T follicular helper cell (primary cell): ENCODE data around the gene SERGEF.

ENCODE experiments used
- DNase-seq: peaks from one replicate; pipeline ENCODE4 v3.0.0-alpha.2; 2020; ENCODE audit warnings: low read depth

SERGEF gene

DNA sequence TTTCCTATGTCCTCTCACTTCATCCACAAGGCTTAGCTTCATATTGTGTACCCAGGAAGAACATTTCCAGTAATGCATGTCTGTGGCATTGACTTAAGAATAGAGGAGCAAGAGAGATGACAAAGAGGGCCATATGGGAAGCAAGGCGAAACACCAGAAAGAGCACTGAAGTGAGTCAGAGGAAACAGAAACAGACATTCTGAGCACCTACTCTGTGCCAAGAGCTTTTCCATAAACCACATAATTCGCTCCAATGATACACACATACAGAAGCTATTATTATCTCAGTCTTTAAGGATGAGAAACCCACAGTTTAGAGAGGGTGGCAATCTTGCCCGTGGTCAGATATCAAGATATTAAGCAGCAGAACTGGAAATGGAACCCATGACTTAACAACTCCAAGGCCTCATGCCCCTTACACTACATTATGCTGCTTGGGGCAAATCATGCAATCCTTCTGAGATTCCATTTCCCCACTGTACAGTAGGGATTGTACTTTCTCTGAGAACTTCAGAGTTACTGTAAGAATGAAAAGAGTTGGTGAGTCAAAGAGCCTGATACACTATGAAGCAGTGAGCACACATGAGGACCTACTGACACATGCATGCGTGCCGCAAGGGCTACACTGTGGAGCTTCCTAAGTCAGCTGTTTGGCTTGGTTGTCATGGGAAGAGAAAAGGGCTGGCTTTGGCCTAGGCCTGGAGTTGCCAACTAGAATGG lies 151.7 kb downstream of the SERGEF start:
- no peak for DNase-seq

DNA sequence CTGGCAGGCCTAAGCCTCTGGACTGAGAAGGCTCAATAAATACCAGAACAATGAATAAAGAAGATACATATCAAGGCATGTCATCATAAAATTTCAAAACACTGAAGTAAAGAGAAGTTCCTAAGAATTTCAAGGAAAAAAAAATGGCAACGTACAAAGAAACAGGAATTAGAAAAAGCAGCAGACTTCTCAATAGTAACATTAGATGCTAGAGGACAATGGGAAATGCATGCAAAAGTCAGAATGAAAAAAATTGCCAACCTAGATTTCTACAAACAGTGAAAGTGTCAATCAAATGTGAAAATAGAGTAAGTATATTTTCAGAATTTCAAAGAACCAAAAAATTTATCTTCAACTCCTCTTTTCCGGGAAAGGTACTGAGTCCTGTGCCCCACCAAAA lies 153.3 kb downstream of the SERGEF start:
- no peak for DNase-seq

DNA sequence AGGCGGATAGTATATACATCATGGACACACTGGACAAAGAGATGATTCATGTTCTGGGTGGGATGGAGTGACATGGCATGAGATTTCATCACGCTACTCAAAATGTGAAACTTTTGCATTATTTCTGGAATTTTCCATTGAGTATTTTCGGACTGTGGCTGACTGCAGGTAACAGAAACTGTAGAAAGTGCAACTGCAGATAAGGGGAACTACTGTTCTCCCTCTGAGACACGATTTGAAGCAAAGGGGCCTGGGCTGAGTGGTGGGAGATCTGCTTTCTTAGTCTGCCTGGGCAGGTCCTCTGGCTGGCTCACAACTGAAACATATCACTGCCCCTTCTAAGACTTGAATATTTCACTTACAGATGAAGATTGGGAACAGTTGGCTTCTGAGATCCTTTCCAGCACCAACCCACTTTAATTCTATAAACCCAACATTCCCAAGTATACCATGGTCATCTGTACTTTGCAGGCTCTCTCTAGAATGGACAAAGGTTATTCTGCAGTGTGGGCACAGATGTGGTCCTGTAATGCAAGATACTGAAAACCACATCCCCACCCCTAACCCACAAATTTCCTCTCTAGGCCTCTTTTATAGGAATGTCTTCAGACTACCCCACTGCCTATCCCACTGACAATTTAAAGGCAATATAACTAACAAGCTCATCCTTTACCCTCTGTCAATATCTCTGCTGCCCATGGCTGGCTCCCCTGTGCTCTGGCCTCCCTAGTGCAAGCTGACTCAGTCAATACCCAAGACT lies 157.1 kb downstream of the SERGEF start:
- no peak for DNase-seq

DNA sequence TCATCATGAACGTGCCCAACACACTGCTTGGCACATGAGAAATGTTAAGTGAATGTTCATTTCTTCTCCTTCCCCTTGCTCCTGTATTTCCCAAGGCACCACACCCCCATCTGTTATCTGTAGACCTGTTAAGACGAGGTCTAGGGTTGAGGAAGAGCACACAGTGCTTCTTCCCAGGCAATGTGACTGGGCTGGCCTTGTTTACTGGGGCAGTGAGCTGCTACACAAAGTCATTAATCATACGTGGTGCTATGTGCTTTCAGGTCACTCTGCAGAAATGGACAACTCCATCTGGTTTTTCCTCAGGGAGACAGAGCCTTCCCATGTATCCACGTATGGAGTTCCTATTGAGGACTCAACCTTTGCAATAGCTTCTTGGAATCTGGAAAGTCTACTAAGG lies 159.6 kb downstream of the SERGEF start:
- no peak for DNase-seq

DNA sequence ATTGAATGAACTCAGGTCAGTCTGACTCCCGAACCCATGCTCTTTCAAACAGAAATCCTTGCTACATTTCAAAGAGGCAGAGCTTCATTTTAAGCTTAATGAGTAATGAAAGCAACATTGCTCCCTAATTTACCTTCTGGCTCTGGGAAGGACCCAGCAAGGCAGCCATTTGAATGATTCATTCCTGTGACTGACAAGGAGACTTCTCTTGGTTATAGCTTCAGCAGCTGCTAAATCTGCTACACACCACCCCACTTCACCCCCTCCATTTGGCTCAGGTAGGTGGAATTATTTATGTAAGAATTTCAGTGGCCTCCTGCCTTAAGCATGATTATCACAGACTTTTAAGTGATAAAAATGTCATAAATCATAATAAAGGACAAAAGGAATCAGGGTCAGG lies 160.6 kb downstream of the SERGEF start:
- DNase-seq = no peak

DNA sequence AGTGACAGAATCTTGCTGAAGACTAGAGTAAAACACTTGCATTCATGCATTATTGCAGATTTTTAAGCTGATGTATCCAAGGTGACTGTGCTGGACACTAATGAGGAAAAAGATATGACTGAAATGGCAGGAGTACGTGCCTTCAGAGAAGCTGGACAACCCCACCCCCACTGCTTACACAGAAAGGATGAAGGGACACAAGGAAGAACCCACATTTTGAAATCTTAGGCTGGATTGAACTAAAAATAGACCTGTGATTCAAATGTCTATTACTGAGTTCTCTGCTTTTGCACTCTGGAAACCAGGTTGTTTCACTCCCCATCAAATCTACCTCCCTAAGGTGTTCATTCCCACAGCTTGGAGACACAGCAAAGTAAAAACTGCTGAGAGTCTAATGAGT lies 161.2 kb downstream of the SERGEF start:
- DNase-seq = no peak

DNA sequence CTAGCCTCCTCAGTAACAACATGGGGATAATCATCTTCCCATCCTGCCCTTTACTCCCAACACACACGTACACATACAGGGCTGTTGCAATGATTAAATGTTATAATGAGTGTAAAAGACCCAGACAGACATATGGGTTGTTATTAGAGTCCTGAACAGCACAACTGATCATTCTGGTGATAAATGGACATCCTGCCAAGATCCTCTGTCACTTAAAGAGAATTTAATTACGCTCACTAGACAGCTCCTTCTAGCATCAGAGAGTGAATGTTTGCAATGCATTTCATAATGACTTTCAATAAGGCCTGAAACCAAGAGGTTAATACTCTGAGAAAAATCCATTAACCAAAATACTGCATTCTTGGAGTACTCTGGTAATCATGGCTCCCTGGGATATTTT lies 162.5 kb downstream of the SERGEF start:
- DNase-seq = no peak

DNA sequence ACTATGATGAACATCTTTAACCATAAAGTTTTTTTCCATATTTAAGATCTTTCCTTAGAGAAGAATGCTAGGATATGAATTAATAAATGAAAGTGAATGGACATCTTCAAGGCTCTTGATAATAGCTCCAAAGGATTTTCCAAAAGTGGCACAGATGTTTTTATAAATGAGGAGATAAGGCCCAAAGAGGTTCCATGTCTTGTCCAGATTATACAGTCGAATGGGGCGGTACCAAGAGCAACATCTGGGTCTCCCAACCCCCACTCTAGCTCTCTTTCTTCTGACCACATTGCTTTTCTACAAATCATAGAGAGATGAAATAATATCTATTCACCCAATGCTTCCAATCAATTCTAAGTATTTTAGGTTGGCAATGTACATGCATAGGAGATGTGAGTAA lies 164.1 kb downstream of the SERGEF start:
- DNase-seq = no peak

DNA sequence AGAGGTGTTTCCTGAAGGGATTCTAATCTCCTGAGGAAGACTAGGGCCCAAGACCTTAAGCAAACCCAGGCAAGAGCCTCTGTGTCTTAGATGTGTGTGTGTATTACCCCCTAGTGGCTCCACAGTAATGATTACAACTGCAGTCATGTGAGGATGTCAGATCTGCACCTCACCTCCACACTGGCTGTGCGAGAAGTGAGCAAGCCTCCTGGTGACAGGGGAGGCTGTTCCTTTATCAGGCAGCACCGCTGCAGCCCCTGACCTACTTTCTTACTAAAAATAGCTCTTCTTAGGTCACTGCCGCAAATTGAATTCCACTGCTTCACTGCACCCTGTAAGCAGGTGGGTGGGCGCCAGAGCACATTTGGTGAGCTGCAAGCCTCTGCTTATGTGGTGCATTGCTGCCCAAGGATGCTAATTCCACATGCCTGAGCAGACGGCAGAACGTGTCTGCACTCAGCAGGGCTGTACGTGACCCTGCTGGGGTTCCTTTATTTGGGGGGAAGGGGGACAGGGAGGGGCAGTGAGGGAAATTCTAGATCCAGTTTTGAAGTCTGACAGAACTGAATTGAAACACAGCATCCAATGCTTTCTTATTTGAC lies 165.9 kb downstream of the SERGEF start:
- no peak for DNase-seq

DNA sequence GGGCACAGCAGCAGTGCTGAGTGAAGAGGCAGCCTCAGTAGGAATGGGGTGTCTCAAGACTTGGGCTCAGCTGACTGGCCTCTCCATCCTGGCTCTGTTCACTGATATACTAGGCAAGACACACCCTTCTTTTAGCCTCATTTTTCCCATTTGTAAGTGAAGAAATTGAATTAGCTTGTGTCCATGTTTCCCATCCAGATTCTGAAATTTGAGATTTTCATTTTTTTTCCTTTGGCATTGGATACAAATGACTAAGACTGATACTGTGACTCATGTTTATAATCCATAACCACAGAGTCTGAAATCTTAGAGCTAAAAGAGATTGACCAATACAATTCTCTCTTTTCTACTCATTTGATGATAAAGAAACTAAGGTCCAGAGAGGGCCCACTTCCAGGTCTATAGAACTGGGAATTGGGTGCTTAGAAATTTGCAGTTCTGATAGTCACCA lies 167.4 kb downstream of the SERGEF start:
- no peak for DNase-seq

DNA sequence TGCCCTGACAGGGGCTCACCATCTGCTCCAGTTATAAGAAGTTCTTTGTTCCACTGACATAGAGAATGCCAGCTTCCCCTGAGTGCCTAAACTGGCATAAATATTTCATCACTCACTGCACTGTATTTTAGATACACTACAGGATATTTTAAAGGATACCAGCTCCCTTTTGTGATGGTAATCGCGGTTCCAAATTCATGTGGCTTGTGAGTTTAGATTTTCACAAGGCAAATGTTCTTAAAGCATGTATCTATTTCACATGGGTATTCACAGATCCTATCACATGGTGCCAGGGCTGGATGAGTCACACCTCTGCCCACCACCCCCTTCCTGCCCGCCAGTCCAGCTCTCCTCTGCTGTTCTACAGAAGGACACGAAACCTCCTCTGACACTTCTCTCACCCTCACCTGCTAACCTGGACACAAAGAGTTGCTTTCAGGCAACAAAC lies 172.7 kb downstream of the SERGEF start:
- DNase-seq = no peak

DNA sequence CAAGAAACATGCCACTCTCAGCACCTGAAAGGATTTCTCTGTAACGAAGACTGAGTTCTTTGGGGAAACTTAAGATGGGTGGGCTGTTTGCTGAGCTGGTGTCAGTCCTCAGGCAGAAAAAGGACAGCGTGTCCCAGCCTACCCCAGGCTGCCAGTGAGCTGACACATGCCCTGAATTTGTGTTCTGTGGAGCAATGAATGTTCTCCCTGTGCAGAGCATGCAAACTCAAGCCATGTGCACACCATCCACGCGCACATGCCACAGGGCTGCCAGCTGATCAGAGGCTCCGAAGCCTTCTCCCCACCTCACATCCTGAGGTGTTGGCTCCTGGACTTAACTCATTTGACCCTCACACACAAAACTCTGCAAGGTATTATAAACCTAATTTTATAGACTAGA lies 173.4 kb downstream of the SERGEF start:
- no peak for DNase-seq

DNA sequence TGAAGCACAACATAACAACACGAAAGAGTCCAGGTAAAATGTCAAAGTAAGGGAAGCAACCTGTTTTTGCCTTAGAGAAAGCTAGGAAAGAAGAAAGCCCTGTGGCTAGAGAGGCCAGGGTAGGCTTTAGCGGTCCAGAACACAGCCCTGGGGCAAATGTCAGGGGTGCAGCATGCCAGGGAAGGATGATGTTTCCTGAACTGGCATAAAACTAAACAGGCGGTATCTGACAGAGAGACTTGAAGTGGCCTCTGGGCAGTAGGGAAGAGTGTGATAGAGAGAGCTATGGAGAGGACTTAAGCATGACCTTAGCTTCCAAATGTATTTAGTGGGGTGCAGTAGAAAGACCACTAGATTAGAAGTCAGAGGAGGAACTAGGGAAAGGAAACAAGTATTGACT lies 174.7 kb downstream of the SERGEF start:
- DNase-seq = no peak

DNA sequence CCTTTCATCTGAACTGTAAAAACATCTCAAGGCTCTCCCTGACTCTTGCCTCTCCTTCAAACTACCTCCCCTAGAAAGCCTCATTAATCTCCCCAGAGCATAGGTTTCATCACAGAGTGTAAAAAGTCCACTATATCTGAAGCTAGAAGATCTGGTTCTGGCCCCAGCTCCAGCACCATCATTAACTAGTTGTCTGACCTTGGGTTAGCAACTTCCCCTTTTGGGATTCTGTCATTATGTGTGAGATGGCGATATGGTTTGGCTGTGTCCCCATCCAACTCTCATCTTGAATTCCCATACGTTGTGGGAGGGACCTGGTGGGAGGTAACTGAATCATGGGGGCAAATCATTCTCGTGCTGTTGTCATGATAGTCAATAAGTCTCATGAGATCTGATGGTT lies 181.0 kb downstream of the SERGEF start:
- no peak for DNase-seq

DNA sequence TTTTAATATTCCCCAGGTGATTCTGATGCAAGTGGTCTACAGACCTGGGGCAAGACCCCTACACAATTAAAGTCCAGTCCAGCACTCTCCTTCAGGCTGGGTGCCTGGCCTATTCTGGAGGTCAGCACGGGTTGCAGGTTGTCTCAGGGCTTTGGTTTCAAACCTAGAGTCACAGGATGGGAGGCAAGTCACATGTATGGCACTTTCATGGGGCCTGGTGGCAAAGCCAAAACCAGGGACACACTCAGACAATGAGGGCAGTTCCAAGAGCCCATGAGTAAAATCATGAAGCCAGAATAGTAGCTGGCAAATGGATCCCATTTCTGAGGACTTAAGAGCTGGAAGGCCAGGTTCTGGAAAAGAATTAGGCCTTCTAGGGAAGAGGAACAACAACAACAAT lies 181.6 kb downstream of the SERGEF start:
- DNase-seq = no peak

DNA sequence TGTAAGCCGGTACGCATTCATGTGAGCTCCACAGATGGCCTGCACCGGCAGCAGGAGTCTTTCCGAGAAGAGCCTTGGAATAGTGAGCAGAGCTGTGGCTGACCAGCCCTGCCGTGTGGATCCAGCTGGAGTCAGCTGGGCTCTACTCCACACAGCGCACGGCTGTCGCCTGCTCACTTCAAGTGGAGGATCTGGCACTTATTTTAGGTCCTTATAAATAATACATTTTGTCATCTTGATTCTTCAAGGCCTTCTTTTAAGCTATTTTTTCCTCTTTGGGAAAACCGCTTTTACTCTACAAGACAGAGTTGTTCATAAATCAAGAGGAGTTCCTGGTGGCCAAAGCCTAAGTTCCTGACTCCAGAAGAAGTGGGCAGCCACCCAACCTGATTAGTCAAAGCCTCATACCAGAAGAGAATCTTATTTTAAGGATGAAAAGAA lies 184.5 kb downstream of the SERGEF start:
- DNase-seq = no peak

DNA sequence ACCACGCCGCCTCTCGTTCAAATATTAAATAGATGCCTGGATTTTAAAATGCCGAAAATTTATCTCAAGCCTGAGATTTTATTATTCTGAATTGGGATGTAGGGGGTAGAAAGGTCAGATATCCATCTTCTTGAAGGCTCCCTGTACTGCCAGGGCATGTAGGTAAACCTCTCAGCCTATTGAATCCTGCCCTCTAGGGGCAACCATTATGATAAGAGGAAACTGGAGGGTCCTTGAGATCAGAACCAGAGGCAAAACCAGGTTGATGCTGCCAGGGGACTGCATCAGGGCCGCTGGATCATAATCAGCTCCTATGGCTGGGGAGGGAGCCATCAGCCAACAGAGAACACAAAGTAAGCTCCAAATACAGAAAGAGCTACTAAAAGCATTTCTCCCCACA lies 185.8 kb downstream of the SERGEF start:
- no peak for DNase-seq

DNA sequence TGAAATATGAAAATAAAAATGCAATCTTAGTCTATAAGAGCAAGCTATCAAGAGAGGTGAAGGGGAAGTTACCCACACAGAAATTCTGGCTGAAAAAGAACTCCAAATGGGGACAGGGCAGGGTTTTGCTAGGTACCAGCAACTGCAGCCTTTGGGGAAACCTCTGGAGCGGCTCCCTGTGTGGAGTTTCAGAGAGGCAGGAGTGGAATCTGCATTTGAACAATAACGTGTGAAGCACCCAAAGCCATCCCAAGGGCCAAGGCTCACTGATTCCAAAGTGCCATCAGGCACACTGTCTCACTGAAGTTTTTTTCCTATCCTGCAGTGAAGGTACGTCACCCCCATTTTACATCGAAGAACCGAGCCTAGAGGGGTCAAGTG lies 190.5 kb downstream of the SERGEF start:
- DNase-seq = no peak

DNA sequence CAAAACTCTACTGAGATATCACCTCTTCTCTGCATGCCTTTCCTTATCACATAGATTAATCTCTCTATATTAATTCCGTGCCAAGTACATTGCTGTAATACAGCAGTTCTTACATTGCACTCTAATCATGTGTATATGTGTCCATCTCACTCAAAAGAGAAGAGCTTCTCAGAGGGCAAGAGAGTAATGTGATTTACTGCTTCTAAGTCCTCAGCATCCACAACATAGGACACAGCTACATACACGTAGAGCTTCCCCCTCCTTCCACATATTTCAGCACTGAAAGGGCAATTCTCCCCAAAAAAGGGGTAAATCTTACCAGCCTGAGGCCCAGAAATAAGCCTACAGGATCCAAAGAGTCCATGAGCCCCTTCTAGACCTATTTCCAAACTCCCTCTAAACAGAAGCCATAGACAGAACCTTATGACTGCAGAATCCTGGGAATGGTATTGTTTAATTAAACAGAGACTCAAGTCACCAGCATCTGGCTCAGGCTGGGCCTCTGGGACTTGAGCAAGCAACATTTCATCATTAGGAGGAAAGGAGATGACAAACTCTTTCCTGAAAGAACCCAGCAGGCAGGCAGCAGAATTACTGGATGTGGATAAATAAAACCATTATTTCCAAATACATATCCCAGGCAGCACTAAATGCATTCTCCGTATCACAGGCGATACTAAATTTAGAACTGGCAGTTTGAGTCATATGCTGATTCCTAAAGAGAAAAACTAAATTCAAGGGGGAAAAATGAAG lies 191.0 kb downstream of the SERGEF start:
- no peak for DNase-seq

DNA sequence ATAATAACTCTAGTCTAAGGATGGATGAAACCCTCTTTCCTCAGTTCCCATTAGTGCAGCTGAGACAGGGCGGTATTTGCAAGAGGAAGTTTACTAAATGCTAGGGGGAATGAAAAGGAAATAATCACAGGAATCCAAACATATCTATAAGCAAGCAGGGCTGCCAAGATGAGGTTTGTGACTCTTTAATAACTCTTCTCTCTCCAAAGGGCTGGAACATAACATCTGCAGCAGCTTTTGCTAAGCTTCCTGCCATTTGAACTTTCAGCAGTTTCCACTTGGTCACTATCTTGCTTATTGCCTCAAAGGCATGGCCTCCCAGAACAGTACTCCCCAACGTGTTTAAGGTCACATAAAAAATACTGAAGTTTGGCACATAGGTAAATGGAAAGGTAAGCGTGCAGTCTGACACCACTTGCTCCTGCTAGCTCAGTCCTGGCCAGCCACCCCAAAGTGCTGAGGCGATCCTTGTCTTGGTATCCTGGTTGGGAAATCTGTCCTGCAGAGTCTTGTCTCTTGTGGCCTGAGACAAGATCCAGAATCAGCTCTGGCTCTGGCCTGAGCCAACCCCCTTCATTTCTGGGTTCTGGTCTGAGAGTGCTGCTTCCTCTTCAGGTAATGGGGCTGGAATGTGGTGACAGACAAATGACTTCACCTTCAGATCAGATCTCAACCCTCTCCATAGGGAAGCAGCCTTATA lies 196.5 kb downstream of the SERGEF start:
- no peak for DNase-seq

DNA sequence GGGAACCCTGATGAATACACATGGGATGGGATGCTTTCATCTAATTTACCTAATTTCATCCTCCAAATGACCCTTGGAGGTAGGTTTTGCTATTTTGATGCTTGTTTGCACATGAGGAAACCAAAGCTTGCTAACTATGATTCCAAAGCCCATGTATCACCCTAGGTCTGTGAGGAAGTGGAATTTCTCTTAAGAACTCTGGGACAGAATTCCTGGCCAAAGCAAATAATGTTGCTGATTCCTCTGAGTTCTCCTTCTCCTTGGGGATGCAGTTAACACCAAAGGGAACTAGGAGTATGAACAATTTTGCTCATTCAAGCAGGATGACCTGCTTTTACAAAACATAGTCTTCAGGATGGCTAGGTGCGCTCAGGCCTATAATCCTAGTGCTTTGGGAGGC lies 198.3 kb downstream of the SERGEF start:
- no peak for DNase-seq
